Keratinocyte (primary cell): Measurements from ENCODE around the gene DMD.

Experiments
- CTCF ChIP-seq, 3 experiments: IDR thresholded peaks in 1 of 3; conservative IDR thresholded peaks in 1 of 3; optimal IDR thresholded peaks in 1 of 3; 2 replicates in 2 of 3; 3 replicates in 1 of 3; pipeline versions ENCODE3 to v1.5.1; 2011; ENCODE audit warnings: low read length in 3 of 3, mild to moderate bottlenecking in 3 of 3, moderate library complexity in 2 of 3, control low read depth in 1 of 3, inconsistent platforms in 1 of 3; ENCODE audit not compliant: insufficient read depth in 2 of 3; ENCODE audit errors: extremely low read depth in 1 of 3
- EZH2 ChIP-seq: IDR thresholded peaks from one replicate; pipeline ENCODE4 v1.6.1; 2012; ENCODE audit warnings: inconsistent platforms, mild to moderate bottlenecking, low read length, moderate library complexity

DNA sequence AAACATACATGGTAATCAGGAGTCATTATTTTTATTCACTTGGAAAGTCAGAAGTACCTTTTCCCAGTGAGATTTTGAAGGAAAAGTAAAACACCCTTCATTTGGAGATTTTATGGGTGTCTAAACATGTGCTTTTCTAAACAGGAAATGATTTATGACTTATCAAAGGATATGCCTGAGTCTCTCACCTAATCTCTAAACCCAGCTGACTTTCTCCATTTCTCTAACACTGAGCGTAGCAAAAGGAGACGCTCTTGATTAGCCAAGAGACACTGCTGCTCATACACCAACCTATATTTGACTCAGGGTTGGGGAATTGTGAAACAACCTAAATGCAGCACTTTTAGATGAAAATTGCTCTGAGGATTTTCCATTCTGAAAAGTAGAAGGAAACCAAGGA, 1671.0 kb downstream of the DMD start:
- TF ChIP-seq CTCF (optimal IDR thresholded peaks at IDR 0.05 in 1 of 3, IDR thresholded peaks at IDR 0.05 in 1 of 3, conservative IDR thresholded peaks at IDR 0.05 in 1 of 3; ENCODE audit: extremely low read depth in 1 of 3, insufficient read depth in 2 of 3, low read length in 3 of 3) (no peak), EZH2 (no peak)
